Spleen (tissue), 7 donors: ENCODE data around the gene C1orf159.

ENCODE experiments used
- CTCF ChIP-seq, 11 experiments: fragments of 200-600 bp in 7 of 11; fragments of 450-650 bp in 4 of 11; sonication (generic) in 4 of 11; IDR thresholded peaks in 8 of 11; conservative IDR thresholded peaks in 3 of 11; 1 replicate in 7 of 11; 2 replicates in 4 of 11; pipeline versions ENCODE4 v1.4.0 to v1.8.0; 2016 to 2021; ENCODE audit warnings: antibody characterized with exemption in 11 of 11, inconsistent platforms in 4 of 11, mild to moderate bottlenecking in 1 of 11
- POLR2A ChIP-seq, 3 donors: fragments of 450-650 bp; IDR thresholded peaks; one replicate each; pipeline ENCODE4 v1.5.1; 2017; ENCODE audit warnings: antibody characterized with exemption in 3 of 3, mild to moderate bottlenecking in 1 of 3
- donor health status: DM: no; HTN: no; CAD: no; lungs with moderate emphysema.
- donor health status: DM: no; HTN: no; CAD: no.
- donor health status: DM: no; HTN: no; CAD: no.

- TF ChIP-seq CTCF (IDR thresholded peaks at IDR 0.05 in 8 of 11, conservative IDR thresholded peaks at IDR 0.05 in 3 of 11) (no peak), POLR2A (IDR thresholded peaks at IDR 0.05) (no peak)
Observed at GRCh38 chr1:1164361-1164700, 48.4 kb upstream of the C1orf159 start.
